GM21723 (cell line): ENCODE data around the gene FMNL3.
"Not testable (repeated sequence)": the region's sequence is repeated elsewhere in the genome, so short reads cannot be mapped to it uniquely, and the experiment has no call there.

ENCODE experiments used
- ATAC-seq: cut with Tn5 transposase; IDR thresholded peaks from one replicate; pipeline ENCODE4 v1.9.1; 2021; ENCODE audit warnings: mild to moderate bottlenecking, moderate library complexity; ENCODE audit not compliant: unreplicated experiment

Gene FMNL3

DNA sequence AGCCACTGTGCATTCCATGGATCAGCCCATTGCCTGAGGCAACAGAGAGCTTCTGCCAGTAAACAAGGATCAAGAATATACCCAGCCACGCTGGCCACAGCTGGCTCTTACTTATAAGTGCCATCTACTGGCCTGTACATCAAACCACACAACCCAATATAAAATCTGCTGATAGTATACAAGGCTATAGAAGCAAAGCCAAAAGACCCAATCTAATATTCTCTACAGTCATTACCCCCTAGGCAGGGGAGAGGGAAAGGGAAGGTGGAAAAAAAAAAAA lies 97.4 kb downstream of the FMNL3 start:
- ATAC-seq, result no peak

DNA sequence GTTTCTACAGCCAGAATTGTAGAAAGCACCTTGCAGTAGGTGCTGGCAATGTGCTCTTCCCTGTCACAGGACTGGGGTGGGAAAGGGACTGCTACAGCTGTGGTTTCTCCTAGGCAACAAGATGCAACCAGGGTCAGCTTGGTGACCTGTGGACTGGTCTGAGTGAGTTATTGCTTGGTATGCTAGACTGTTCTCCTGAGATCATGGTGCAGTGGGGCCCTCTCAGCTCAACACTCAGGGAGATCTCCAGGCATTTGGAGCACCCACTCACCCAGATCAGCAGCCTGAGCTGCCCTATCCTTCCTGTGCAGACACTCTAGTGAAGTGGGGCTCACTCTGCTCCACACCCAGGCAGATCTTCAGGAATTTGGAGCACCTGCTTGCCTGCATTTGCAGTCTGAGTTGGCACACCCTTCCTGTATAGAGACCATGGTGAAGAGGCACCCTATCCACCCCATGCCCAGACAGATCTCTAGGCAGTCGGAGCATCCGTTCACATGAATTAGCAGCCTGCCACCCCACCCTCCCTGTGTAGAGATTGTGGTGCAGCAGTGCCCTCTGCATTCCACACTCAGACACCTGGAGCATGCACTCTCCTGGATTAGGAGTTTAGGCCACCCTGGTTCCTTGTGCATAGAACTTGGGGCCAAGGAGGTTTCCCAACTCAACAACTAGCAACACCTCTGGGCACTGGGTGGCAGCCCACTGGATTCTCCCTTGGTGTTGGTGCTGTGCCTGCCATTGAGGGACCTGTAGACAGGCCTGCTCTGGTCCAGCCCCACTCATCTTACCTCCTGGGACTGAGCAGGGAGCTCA lies 97.9 kb downstream of the FMNL3 start:
- no peak for ATAC-seq

DNA sequence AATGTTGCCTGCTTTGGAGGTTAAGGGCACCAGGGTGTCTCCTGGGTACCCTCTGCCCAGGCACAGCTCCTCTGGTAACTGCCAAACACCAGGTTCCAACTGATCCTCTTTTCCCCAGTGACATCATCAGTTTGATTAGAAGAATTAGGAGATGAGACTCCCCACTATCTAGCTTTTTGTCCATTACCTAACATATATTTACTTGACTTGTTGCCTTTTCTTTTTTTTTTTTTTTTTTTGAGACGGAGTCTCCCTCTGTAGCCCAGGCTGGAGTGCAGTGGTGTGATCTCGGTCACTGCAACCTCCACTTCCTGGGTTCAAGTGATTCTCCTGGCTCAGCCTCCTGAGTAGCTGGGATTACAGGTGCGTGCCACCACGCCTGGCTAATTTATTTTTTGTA lies 101.7 kb downstream of the FMNL3 start, which contains the start of gene FAM186B:
TSS of gene FAM186B (minus strand) at position 101 of the 400 bp plus-strand sequence. CDS start 162 bp downstream, outside the sequence.
- not testable (repeated sequence) for ATAC-seq

GRCh38 chr12:49604856-49605255 lies 102.3 kb downstream of the FMNL3 start:
- ATAC-seq, result no peak

DNA sequence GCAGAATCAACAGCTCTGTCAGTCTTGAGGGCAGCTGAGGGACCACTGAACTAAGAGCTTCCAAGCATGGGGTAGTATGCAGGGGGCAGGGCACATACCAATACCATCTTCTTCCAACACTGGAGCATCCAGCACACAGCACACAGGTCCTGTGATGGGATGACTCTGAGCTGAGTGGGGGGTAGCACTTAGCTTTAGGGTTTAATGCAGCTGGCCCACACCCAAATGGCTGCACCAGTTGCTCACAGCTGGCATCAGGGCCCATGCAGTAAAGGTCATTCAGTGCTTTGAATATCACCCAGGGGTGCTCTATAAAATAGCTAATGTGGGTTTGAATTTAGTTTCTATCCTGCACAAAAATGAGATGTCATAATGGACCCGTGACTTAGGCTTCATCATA lies 103.5 kb downstream of the FMNL3 start:
- ATAC-seq, result no peak

- ATAC-seq, result no peak
Observed at GRCh38 chr12:49599961-49600360, 107.2 kb downstream of the FMNL3 start.

GRCh38 chr12:49598527-49598926 lies 108.7 kb downstream of the FMNL3 start:
- no peak for ATAC-seq

DNA sequence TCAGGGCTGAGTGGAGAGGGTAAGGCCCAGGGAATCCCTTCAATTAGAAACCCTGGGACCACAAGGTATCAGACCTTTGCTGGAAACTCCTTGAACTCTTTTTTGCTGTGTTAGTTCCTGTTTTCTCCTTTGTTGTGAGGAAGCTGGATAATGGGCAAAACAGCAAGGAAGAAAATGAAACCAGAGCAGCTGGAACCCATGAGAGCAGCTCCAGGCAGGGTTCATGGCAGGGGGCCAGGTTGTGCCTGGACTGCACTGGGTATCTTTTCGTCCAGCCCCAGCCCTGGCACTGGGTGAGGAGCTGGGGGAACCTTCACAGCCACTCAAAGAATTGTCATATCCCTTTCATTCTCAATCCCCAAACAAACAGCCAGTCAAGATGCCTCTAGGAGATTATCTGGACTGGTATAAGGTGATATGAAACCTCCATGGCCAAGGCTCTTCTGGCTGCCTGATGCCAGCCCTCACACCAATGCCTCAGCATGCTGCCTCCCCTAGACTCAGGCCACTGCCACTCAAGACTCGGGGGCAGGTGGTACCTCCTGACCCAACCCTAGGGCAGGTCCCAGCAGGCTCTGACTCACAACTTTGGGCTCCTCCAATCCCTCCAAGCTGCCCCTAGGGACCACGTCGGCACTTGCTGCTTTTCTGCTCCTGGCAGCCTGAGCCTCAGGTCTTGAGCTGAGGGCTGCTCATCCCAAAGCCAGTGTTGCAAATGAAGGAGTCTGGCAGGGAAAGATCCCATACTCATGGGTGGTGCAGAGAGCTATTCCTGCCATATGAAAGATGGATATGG lies 118.3 kb downstream of the FMNL3 start:
- no peak for ATAC-seq

DNA sequence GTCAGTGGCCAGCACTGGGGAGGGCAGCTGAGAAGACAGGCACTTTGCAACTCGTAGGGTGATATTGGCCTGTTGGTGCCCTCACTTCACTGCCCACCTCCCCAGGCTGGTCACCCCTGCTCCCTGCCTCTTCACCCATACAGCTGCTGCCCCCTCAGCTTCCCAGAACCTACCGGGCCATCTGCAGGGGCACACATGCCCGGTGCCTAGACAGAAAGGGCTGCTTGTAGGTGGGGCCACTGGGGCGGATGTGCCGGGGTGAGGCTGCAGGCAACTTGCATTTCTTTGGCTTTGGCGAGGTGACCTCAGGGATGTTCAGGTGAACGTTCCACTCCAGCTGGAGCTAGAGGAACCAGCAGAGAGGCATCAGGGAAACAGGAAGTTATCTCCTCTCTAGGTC lies 118.9 kb downstream of the FMNL3 start:
- no peak for ATAC-seq

DNA sequence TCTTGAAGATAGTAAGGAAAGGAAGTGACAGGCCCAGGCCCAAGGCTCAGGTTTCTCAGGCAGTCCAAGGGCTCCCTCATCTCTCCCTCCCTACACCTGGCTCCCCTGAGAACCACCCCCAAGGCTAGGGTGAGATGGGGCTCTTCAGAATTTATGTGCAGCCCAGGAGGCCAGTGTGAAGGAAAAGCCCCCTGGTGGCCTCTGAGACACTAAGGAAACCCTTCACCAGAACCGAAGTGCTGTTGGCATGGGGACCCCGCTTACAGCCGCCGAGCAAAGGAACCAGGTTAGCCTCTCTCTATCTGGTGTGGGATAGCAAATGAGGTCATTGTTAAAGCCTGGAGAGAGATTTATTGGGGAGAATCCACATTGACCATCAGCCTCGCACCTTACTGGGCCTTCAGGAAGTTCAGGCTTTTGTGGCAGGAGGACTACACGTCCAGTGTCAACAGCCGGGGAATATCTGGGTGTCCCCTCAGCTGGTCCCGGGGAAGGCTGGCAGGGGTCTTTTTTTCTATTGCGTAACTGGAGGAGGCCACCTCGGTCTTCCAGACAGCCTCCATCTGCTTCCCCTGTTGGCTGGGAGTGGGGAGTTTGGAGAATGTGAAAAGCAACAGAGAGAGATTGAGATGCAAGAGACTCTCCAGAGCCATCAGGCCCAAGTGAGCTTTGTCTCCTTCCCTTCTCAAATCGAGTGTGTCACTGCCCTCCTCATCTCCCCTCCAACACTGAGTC lies 119.9 kb downstream of the FMNL3 start:
- ATAC-seq, result no peak
